Type B pancreatic cell (in vitro differentiated cells): ENCODE data around the gene ADGRA3. TPM values are rescaled to one million over a fixed set of nuclear protein-coding genes. Genes with fewer than 3 reads are reported as not detected.

ENCODE experiments used
- DNase-seq: peaks from one replicate; pipeline ENCODE4 v3.0.0; 2021; ENCODE audit warnings: mixed read lengths; ENCODE audit not compliant: unreplicated experiment; ENCODE audit errors: extremely low spot score
- H3K27ac Mint-ChIP-seq: 2 replicates; pipeline ENCODE4 v1.8.0; 2021; ENCODE audit warnings: mild to moderate bottlenecking, mixed read lengths
- H3K27me3 Mint-ChIP-seq: 2 replicates; pipeline ENCODE4 v1.8.0; 2021; ENCODE audit warnings: mixed read lengths
- H3K36me3 Mint-ChIP-seq: 2 replicates; pipeline ENCODE4 v1.8.0; 2021; ENCODE audit warnings: mixed read lengths
- H3K4me1 Mint-ChIP-seq: one replicate; pipeline ENCODE4 v1.8.0; 2021; ENCODE audit warnings: mixed read lengths; ENCODE audit not compliant: unreplicated experiment
- H3K4me3 Mint-ChIP-seq: 2 replicates; pipeline ENCODE4 v1.8.0; 2021; ENCODE audit warnings: mild to moderate bottlenecking, mixed read lengths
- H3K9me3 Mint-ChIP-seq: 2 replicates; pipeline ENCODE4 v1.8.0; 2021; ENCODE audit warnings: mixed read lengths
- total RNA-seq: library from RNA; stranded (reverse); gene quantifications from 2 replicates; pipeline ENCODE4 v1.2.1, GENCODE V29; 2021; ENCODE audit warnings: low replicate concordance
- TF ChIP-seq, protein P1 (sequence below): fragments of 200-600 bp; sonication (generic); conservative IDR thresholded peaks from 2 replicates; pipeline ENCODE4 v1.5.0; 2021; ENCODE audit warnings: antibody characterized with exemption, mild to moderate bottlenecking

The ADGRA3 gene
- total RNA-seq, 1 donor from 2014 or later = 61.0 TPM

GRCh38 chr4:22473268-22473667 is 42.6 kb downstream of the ADGRA3 start:
- Mint-ChIP-seq H3K27me3 (no peaks in the 10 kb centered on the region), H3K27ac (no peak overlapping the region), H3K36me3 (peaks cover 35% of the 10 kb centered on the region), H3K9me3 (peaks cover 4% of the 10 kb centered on the region), H3K4me3 (no peak overlapping the region), H3K4me1 (no peaks in the 10 kb centered on the region)
- TF ChIP-seq, protein P1, sequence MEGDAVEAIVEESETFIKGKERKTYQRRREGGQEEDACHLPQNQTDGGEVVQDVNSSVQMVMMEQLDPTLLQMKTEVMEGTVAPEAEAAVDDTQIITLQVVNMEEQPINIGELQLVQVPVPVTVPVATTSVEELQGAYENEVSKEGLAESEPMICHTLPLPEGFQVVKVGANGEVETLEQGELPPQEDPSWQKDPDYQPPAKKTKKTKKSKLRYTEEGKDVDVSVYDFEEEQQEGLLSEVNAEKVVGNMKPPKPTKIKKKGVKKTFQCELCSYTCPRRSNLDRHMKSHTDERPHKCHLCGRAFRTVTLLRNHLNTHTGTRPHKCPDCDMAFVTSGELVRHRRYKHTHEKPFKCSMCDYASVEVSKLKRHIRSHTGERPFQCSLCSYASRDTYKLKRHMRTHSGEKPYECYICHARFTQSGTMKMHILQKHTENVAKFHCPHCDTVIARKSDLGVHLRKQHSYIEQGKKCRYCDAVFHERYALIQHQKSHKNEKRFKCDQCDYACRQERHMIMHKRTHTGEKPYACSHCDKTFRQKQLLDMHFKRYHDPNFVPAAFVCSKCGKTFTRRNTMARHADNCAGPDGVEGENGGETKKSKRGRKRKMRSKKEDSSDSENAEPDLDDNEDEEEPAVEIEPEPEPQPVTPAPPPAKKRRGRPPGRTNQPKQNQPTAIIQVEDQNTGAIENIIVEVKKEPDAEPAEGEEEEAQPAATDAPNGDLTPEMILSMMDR = no peak
- no peak for DNase-seq

DNA sequence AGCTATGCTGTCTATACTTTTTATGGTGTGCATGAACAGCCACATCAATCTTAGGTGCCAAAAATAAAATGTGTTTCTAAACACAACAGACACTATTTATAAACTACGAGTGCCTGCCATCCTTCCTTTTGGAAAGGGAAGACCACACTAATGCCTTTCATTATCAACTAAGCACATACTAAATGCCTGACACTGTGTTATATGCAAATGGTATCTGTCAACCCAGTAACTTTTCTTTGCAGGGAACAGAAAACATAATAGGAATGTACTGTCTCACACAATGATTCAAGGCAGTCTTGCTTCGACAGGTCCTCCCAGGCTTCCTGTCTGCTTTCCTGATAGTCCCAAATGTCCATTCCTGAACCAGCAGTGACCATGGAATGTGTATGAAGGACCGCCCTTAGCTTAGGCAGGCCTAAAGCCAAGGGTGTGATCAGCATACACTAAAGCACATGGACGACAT is 43.8 kb downstream of the ADGRA3 start:
- H3K36me3 Mint-ChIP-seq = peaks cover 40% of the 10 kb centered on the region
- TF ChIP-seq, protein P1 = no peak
- no peak overlapping the region for H3K4me3 Mint-ChIP-seq
- H3K27ac Mint-ChIP-seq = no peak overlapping the region
- DNase-seq = no peak
- H3K27me3 Mint-ChIP-seq = no peaks in the 10 kb centered on the region
- H3K4me1 Mint-ChIP-seq = no peaks in the 10 kb centered on the region
- H3K9me3 Mint-ChIP-seq = peaks cover 4% of the 10 kb centered on the region

DNA sequence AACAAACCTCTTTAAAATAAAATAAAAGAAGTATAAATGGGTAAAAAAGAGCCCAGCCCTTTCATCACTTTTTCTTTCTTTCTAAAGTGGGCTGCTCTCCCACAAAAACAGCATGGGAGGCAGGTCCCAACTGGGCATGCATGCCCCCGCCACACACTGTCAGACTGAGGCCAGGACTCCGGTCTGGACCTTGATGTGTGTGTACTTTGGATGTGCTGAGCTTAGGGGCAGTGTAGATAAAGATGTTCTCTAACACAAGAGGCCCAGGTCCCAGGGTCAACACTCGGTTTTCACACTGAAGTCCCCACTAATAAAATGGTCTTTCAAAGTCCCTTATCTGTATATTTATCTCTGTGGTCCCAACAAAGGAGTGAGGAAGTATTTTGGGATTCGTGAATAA is 44.4 kb downstream of the ADGRA3 start:
- TF ChIP-seq, protein P1 = no peak
- no peaks in the 10 kb centered on the region for H3K4me1 Mint-ChIP-seq
- H3K27me3 Mint-ChIP-seq = no peaks in the 10 kb centered on the region
- DNase-seq = no peak
- H3K36me3 Mint-ChIP-seq = peaks cover 42% of the 10 kb centered on the region
- H3K27ac Mint-ChIP-seq = no peak overlapping the region
- H3K4me3 Mint-ChIP-seq = no peak overlapping the region
- peaks cover 4% of the 10 kb centered on the region for H3K9me3 Mint-ChIP-seq

- H3K27ac Mint-ChIP-seq = no peak overlapping the region
These were observed 49.3 kb downstream of the ADGRA3 start for GRCh38 chr4:22466581-22466980.

DNA sequence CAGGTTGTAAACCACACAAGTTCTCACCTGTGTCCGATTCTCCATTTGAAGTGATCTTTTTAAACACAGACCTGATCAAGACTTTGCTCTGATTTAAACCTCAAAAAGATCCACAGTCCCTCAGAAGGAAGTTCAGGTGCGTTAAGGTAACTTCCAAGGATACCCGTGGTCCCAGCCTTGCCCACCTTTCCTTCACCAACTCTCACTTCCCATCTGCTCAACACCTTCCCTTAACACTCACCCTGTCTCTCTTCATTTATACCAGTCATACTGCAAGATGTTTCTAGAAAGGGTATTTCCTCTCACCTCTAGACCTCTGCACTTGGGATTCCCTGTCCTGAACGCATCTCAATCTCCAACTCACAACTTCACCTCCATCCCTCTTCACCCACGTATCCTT is 49.9 kb downstream of the ADGRA3 start:
- DNase-seq = no peak
- H3K9me3 Mint-ChIP-seq = no peaks in the 10 kb centered on the region
- TF ChIP-seq, protein P1 = no peak
- no peak overlapping the region for H3K4me3 Mint-ChIP-seq
- H3K36me3 Mint-ChIP-seq = peaks cover 37% of the 10 kb centered on the region
- H3K27me3 Mint-ChIP-seq = no peaks in the 10 kb centered on the region
- no peak overlapping the region for H3K27ac Mint-ChIP-seq
- no peaks in the 10 kb centered on the region for H3K4me1 Mint-ChIP-seq

More at GRCh38 chr4:22466581-22466980, 49.3 kb downstream of the ADGRA3 start:
- no peak overlapping the region for H3K4me3 Mint-ChIP-seq
- H3K4me1 Mint-ChIP-seq = no peaks in the 10 kb centered on the region
- H3K36me3 Mint-ChIP-seq = peaks cover 39% of the 10 kb centered on the region
- H3K27me3 Mint-ChIP-seq = no peaks in the 10 kb centered on the region
- H3K9me3 Mint-ChIP-seq = no peaks in the 10 kb centered on the region
- DNase-seq = no peak
- TF ChIP-seq, protein P1 = no peak

DNA sequence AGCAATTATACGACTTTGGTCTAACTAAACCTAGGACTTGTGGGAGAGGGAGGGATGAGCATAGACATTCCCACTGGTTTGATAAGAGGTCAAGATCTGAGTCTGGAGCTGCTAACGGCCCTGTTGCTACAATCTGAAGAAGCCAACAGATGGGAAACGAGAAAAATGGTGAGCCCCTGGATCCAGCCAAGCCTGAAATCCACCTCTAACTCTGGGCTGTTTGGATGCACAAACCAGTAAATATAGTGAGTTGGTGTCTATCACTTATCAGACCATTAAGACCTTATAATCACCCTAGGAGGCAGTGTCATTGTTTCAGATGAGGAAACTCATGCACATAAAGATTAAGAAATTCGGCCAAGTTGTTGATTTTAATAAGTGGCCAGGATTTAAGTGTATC is 50.5 kb downstream of the ADGRA3 start:
- TF ChIP-seq, protein P1 = no peak

More for the DNA sequence above, 50.5 kb downstream of the ADGRA3 start:
- no peak for DNase-seq
- Mint-ChIP-seq H3K9me3 (no peaks in the 10 kb centered on the region), H3K36me3 (peaks cover 31% of the 10 kb centered on the region), H3K27me3 (no peaks in the 10 kb centered on the region), H3K4me3 (no peak overlapping the region), H3K4me1 (no peaks in the 10 kb centered on the region), H3K27ac (no peak overlapping the region)
